Endothelial cell of umbilical vein (primary cell): ENCODE results near the gene FNDC8. TPM values are rescaled to one million over a fixed set of nuclear protein-coding genes. Genes with fewer than 3 reads are reported as not detected.

Experiments
- BruUV-seq: library from RNA; stranded (reverse); fragments of 400-500 nt; replicated peaks from 2 replicates; lab custom pipeline; 2021; lab: Mats Ljungman, UMichigan
- CTCF ChIA-PET: fragments of 300-600, 350-600 bp; sonication (Branson Sonifier 250); formaldehyde crosslinking; loops from one replicate; lab custom pipeline; 2021; ENCODE audit warnings: antibody characterized with exemption, inconsistent platforms; lab: Charles Lee
- POLR2A ChIA-PET: fragments of 300-600, 350-600 bp; sonication (Branson Sonifier 250); formaldehyde crosslinking; loops from one replicate; lab custom pipeline; 2021; ENCODE audit warnings: antibody characterized with exemption, inconsistent platforms; lab: Charles Lee
- DNase-seq: peaks from one replicate; pipeline ENCODE4 v3.0.0-alpha.2; 2011; ENCODE audit warnings: low read depth, low spot score
- FAIRE-seq: peaks from 2 replicates; lab custom pipeline; 2011; peaks lifted over from hg19 to GRCh38; lab: Jason Lieb, UNC
- H2AFZ ChIP-seq: 2 replicates; pipeline ENCODE4 v1.6.0; 2012; ENCODE audit warnings: low read depth, low read length, control low read depth, inconsistent platforms
- H3K27ac ChIP-seq: 2 replicates; pipeline ENCODE4 v1.5.1; 2011; ENCODE audit warnings: low read depth, mild to moderate bottlenecking, control low read depth, low read length, moderate library complexity; ENCODE audit not compliant: insufficient read depth
- H3K27me3 ChIP-seq, 2 experiments: 2 replicates each; pipeline versions ENCODE4 v1.6.0 to v1.6.1; 2011; ENCODE audit warnings: low read length in 2 of 2, mixed read lengths in 1 of 2; ENCODE audit not compliant: control insufficient read depth in 2 of 2, insufficient read depth in 2 of 2
- H3K36me3 ChIP-seq, 2 experiments: 2 replicates in 1 of 2; 3 replicates in 1 of 2; pipeline ENCODE4 v1.5.1; 2011; ENCODE audit warnings: low read length in 2 of 2, mild to moderate bottlenecking in 1 of 2, moderate library complexity in 1 of 2; ENCODE audit not compliant: control insufficient read depth in 2 of 2, insufficient read depth in 2 of 2; ENCODE audit errors: extremely low read depth in 1 of 2
- H3K4me1 ChIP-seq: 3 replicates; pipeline ENCODE4 v1.5.1; 2011; ENCODE audit warnings: mild to moderate bottlenecking, low read length; ENCODE audit not compliant: control insufficient read depth, insufficient read depth; ENCODE audit errors: extremely low read depth
- H3K4me2 ChIP-seq: 2 replicates; pipeline ENCODE4 v1.6.1; 2011; ENCODE audit warnings: low read length, control low read depth, mixed read lengths; ENCODE audit not compliant: insufficient read depth
- H3K4me3 ChIP-seq, 3 experiments: fragments of 200-600 bp in 1 of 3; sonication (generic), shearing (Covaris generic) in 1 of 3; replicated peaks in 1 of 3; 2 replicates each; pipeline ENCODE4 v1.5.1; 2011 to 2016; ENCODE audit warnings: control low read depth in 3 of 3, low read length in 3 of 3, mild to moderate bottlenecking in 2 of 3, inconsistent platforms in 1 of 3, low read depth in 1 of 3, moderate library complexity in 1 of 3; ENCODE audit not compliant: insufficient read depth in 1 of 3
- H3K79me2 ChIP-seq: 2 replicates; pipeline ENCODE4 v1.6.0; 2012; ENCODE audit warnings: low read length, inconsistent platforms; ENCODE audit not compliant: control insufficient read depth, insufficient read depth
- H3K9ac ChIP-seq: replicated peaks from 2 replicates; pipeline ENCODE3; 2011; ENCODE audit warnings: low read length, control low read depth; ENCODE audit not compliant: insufficient read depth; ENCODE audit errors: extremely low read depth
- H3K9me1 ChIP-seq: replicated peaks from 3 replicates; pipeline ENCODE4 v1.6.0; 2011; ENCODE audit warnings: mild to moderate bottlenecking, low read length; ENCODE audit not compliant: control insufficient read depth, insufficient read depth; ENCODE audit errors: extremely low read depth
- H3K9me3 ChIP-seq: replicated peaks from 2 replicates; pipeline ENCODE4 v1.5.1; 2012; ENCODE audit warnings: low read length, inconsistent platforms; ENCODE audit not compliant: control insufficient read depth, insufficient read depth
- H4K20me1 ChIP-seq: replicated peaks from 2 replicates; pipeline ENCODE3; 2011; ENCODE audit warnings: mild to moderate bottlenecking, low read length; ENCODE audit not compliant: control insufficient read depth, insufficient read depth; ENCODE audit errors: extremely low read depth
- GATA2 ChIP-seq: IDR thresholded peaks from 2 replicates; pipeline ENCODE4 v1.7.0; 2011; ENCODE audit warnings: low read depth, mild to moderate bottlenecking, moderate library complexity, mixed read lengths, low read length; ENCODE audit not compliant: insufficient read length, insufficient read depth
- MYC ChIP-seq: IDR thresholded peaks from one replicate; pipeline ENCODE4 v1.6.1; 2011; ENCODE audit warnings: mild to moderate bottlenecking, low read depth, low read length
- POLR2A ChIP-seq: IDR thresholded peaks from 2 replicates; pipeline ENCODE4 v1.6.1; 2012; ENCODE audit warnings: low read depth, mild to moderate bottlenecking, control low read depth, low read length
- POLR2AphosphoS5 ChIP-seq: IDR thresholded peaks from 2 replicates; pipeline ENCODE4 v1.6.1; 2012; ENCODE audit warnings: low read depth, mild to moderate bottlenecking, control low read depth, low read length, moderate library complexity; ENCODE audit not compliant: insufficient read depth
- dilution Hi-C: fragments of 300-500 bp; cut with MboI; formaldehyde crosslinking; loops from one replicate; pipeline ENCODE4 v1.15.0; 2019; ENCODE audit warnings: low sequenced_read_pairs; ENCODE audit not compliant: extremely low pct_ligation_motif_present
- intact Hi-C: fragments of 100-400 bp; cut with micrococcal nuclease; formaldehyde crosslinking; loops from one replicate; pipeline ENCODE4 v1.10.0; 2022
- polyA plus RNA-seq, 4 experiments: library from polyadenylated mRNA; depleted of rRNA in 3 of 4; stranded (reverse) in 3 of 4; unstranded in 1 of 4; fragments of >200 nt; gene quantifications; 2 replicates each; pipeline versions ENCODE4 v1.2.1 to v1.2.3, GENCODE V29; 2011 to 2012; ENCODE audit warnings: missing spikeins in 1 of 4
- total RNA-seq: library from RNA; stranded (reverse); gene quantifications from 2 replicates; pipeline ENCODE4 v1.2.3, GENCODE V29; 2021
- TF ChIP-seq, protein P1 (sequence below): IDR thresholded peaks from 2 replicates; pipeline ENCODE4 v1.6.1; 2011; ENCODE audit not compliant: insufficient read depth, insufficient read length

Gene FNDC8
- total and polyA plus RNA-seq, 2 donors (not counting 3 experiments of a cell fraction or from before 2014, with no cell fraction given): not detected

DNA sequence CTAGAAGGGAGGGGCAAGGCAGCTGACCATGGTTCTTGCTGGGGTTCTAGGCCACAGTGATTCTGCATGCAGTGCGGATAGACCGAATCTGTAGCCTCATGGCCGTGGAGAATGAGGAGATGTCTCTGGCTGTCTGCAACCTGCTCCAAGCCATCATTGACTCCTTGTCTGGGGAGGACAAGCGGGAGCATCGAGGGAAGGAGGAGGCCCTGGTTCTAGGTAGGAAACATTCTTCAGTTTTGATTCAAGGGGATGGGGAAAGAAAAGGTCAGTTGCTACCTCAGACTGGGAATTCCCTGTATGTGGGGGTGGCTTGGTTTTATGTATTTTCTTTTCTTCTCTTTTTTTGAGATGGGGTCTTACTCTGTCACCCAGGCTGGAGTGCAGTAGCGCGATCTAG is 33.8 kb downstream of the FNDC8 start:
- Histone ChIP-seq H3K9me3 (no peaks in the 10 kb centered on the region), H3K36me3 (no peaks in the 10 kb centered on the region), H3K9me1 (no peaks in the 10 kb centered on the region), H3K27ac (no peak overlapping the region), H3K4me2 (no peak overlapping the region), H3K27me3 (peaks cover 4 to 6% of the 10 kb centered on the region in 2 experiments), H3K9ac (no peak overlapping the region), H3K4me1 (no peaks in the 10 kb centered on the region), H2AFZ (no peak overlapping the region), H3K4me3 (no peak overlapping the region), H4K20me1 (no peaks in the 10 kb centered on the region), H3K79me2 (no peaks in the 10 kb centered on the region)
- CTCF ChIA-PET: no interaction called here
- intact Hi-C loops (no loop called here), dilution Hi-C loops (no loop called here)
- TF ChIP-seq, protein P1, sequence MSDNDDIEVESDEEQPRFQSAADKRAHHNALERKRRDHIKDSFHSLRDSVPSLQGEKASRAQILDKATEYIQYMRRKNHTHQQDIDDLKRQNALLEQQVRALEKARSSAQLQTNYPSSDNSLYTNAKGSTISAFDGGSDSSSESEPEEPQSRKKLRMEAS: no peak
- TF ChIP-seq MYC (no peak), POLR2AphosphoS5 (no peak)
- FAIRE-seq: no peak
- POLR2A ChIA-PET: no interaction called here
- BruUV-seq: no TSS peak
- DNase-seq: no peak

DNA sequence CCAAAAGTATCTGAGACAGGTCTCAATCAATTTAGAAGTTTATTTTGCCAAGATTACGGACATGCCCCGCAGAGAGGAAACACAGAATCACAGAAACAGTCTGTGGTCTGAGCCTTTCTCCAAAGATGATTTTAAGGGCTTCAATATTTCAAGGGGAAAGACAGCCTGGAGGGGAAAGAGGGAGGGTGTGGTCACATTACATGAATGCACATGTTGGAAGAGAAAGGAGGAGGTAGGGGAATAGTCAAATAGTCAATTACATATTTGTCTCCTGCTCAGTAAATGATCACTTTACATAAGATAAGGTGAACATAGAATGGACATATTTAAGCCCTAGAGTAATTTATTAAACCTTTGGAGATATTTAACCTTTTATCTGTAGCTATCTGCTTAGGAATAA is 38.5 kb downstream of the FNDC8 start:
- Histone ChIP-seq H3K4me1 (no peaks in the 10 kb centered on the region), H3K9ac (no peak overlapping the region), H3K27me3 (peaks cover 4 to 11% of the 10 kb centered on the region in 2 experiments), H3K36me3 (no peaks in the 10 kb centered on the region), H3K4me2 (no peak overlapping the region), H3K79me2 (no peaks in the 10 kb centered on the region), H2AFZ (no peak overlapping the region), H3K4me3 (no peak overlapping the region), H3K9me3 (no peaks in the 10 kb centered on the region), H3K9me1 (no peaks in the 10 kb centered on the region), H4K20me1 (no peaks in the 10 kb centered on the region), H3K27ac (no peak overlapping the region)
- DNase-seq (no peak), FAIRE-seq (no peak)
- TF ChIP-seq POLR2A (no peak), MYC (no peak), GATA2 (no peak)
- BruUV-seq: no TSS peak
- intact Hi-C loops (no loop called here), dilution Hi-C loops (no loop called here)
- ChIA-PET POLR2A (no interaction called here), CTCF (no interaction called here)
